Neural cell (in vitro differentiated cells): ENCODE data around the gene STK10.

ENCODE experiments used
- CTCF ChIP-seq: fragments of 450-650 bp; IDR thresholded peaks from 2 replicates; pipeline ENCODE4 v1.5.1; 2014; ENCODE audit warnings: antibody characterized with exemption, mild to moderate bottlenecking, moderate library complexity; ENCODE audit not compliant: poor library complexity, severe bottlenecking
- MXI1 ChIP-seq: fragments of 450-650 bp; conservative IDR thresholded peaks from 2 replicates; pipeline ENCODE4 v1.6.1; 2014; ENCODE audit warnings: antibody characterized with exemption, mild to moderate bottlenecking; ENCODE audit not compliant: poor library complexity, severe bottlenecking
- REST ChIP-seq: IDR thresholded peaks from 2 replicates; pipeline ENCODE4 v1.6.1; 2012; ENCODE audit warnings: borderline replicate concordance

GRCh38 chr5:172219296-172219695 is 31.3 kb upstream of the STK10 start:
- TF ChIP-seq CTCF: no peak
- no peak for TF ChIP-seq REST
- no peak for TF ChIP-seq MXI1
